A549 treated with Hydrocortisone at 1 μM for 4 hours (cell line): ENCODE measurements around the gene TASOR. TPM values are rescaled to one million over a fixed set of nuclear protein-coding genes. Genes with fewer than 3 reads are reported as not detected.

Source experiments
- total RNA-seq: library from RNA; stranded (reverse); fragments of 200-300 nt; extraction: Qiagen RNA extraction; gene quantifications from 5 replicates; pipeline ENCODE4 v1.2.3, GENCODE V29; 2022

The TASOR gene, protein sequence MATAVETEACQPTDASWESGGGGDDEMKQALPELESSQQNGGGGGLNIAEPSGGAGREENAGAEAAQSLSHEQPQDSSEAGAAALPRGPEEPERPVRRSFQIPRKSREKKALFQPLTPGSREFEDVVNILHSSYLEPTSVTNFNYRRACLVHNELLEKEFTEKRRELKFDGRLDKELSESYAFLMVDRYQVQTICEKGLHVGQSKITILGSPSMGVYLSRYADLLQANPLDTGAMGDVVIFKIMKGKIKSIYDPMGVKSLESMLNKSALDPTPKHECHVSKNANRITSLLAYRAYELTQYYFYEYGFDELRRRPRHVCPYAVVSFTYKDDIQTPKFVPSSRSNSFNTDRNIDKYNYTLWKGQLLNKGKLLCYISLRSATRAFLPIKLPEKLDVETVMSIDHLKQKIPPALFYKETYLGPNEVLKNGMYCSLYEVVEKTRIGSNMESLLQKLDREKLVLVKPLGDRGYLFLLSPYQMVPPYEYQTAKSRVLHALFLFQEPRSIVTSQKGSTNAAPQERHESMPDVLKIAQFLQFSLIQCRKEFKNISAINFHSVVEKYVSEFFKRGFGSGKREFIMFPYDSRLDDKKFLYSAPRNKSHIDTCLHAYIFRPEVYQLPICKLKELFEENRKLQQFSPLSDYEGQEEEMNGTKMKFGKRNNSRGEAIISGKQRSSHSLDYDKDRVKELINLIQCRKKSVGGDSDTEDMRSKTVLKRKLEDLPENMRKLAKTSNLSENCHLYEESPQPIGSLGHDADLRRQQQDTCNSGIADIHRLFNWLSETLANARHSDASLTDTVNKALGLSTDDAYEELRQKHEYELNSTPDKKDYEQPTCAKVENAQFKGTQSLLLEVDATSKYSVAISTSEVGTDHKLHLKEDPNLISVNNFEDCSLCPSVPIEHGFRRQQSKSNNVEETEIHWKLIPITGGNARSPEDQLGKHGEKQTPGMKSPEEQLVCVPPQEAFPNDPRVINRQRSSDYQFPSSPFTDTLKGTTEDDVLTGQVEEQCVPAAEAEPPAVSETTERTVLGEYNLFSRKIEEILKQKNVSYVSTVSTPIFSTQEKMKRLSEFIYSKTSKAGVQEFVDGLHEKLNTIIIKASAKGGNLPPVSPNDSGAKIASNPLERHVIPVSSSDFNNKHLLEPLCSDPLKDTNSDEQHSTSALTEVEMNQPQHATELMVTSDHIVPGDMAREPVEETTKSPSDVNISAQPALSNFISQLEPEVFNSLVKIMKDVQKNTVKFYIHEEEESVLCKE (N-terminal part only)
- 16.9 to 29.3 TPM (median 19.7 TPM) in 5 replicates for total RNA-seq

GRCh38 chr3:56683122-56683817 is at the start of gene TASOR:
Gene TASOR, minus strand, starts transcription at chr3:56683265. Its CDS starts 259 bp downstream, at chr3:56683006.

Other genes with a start within 250 kb of the TASOR start
- gene ERC2, start 214.8 kb downstream of the TASOR start, total RNA-seq, result 0.25 TPM in 2 of 5 replicates, not detected in the others
- 4.6 to 6.5 TPM (median 5.5 TPM) in 5 replicates for gene CCDC66, start 126.1 kb downstream of the TASOR start, total RNA-seq
- gene ARHGEF3, start 118.7 kb upstream of the TASOR start, total RNA-seq, result 5.7 to 9.5 TPM (median 7.1 TPM) in 5 replicates